IMR-90 (cell line): ENCODE measurements around the gene RTN1. TPM values are rescaled to one million over a fixed set of nuclear protein-coding genes. Genes with fewer than 3 reads are reported as not detected.

ENCODE experiments used
- ATAC-seq: fragments of 200-7000 bp; cut with Tn5 transposase; 2 replicates; pipeline ENCODE4 v1.9.1; 2020; ENCODE audit warnings: low read depth, mild to moderate bottlenecking, moderate library complexity
- BruUV-seq: library from RNA; stranded (reverse); fragments of 400-500 nt; replicated peaks from 2 replicates; lab custom pipeline; 2021; lab: Mats Ljungman, UMichigan
- CTCF ChIA-PET: fragments of 300-600 bp; formaldehyde crosslinking; extraction: SDS; loops from one replicate; lab custom pipeline; 2021; ENCODE audit warnings: antibody characterized with exemption; lab: Yijun Ruan, JAX
- POLR2A ChIA-PET: fragments of 300-600 bp; sonication (Branson Sonifier 250); formaldehyde crosslinking; loops from one replicate; lab custom pipeline; 2022; ENCODE audit warnings: antibody characterized with exemption; ENCODE audit not compliant: unreplicated experiment; lab: Charles Lee
- DNase-seq: peaks from one replicate; pipeline ENCODE4 v3.0.0; 2013
- H2AFZ ChIP-seq: replicated peaks from 2 replicates; pipeline ENCODE3; 2013; ENCODE audit warnings: low read length, mild to moderate bottlenecking; ENCODE audit not compliant: poor library complexity
- H2AK5ac ChIP-seq: 2 replicates; pipeline ENCODE4 v1.6.1; 2013; ENCODE audit warnings: low read depth, low read length, inconsistent platforms
- H2AK9ac ChIP-seq: replicated peaks from 2 replicates; pipeline ENCODE3; 2013; ENCODE audit warnings: mild to moderate bottlenecking, low read depth, low read length, moderate library complexity; ENCODE audit not compliant: poor library complexity
- H2BK120ac ChIP-seq: 2 replicates; pipeline ENCODE4 v1.6.1; 2013; ENCODE audit warnings: low read depth, low read length, inconsistent platforms
- H2BK15ac ChIP-seq: 3 replicates; pipeline ENCODE4 v1.6.1; 2013; ENCODE audit warnings: low read depth, low read length, inconsistent platforms
- H2BK20ac ChIP-seq: 2 replicates; pipeline ENCODE4 v1.6.1; 2013; ENCODE audit warnings: low read depth, mild to moderate bottlenecking, inconsistent platforms, low read length, moderate library complexity
- H2BK5ac ChIP-seq: 2 replicates; pipeline ENCODE4 v1.6.1; 2013; ENCODE audit warnings: mild to moderate bottlenecking, low read depth, low read length, inconsistent platforms; ENCODE audit not compliant: poor library complexity, severe bottlenecking
- H3K14ac ChIP-seq: replicated peaks from 2 replicates; pipeline ENCODE4 v1.6.1; 2013; ENCODE audit warnings: low read depth, low read length, inconsistent platforms
- H3K18ac ChIP-seq: 2 replicates; pipeline ENCODE4 v1.6.1; 2013; ENCODE audit warnings: low read depth, low read length, control low read depth
- H3K23ac ChIP-seq: 2 replicates; pipeline ENCODE4 v1.6.1; 2013; ENCODE audit warnings: low read depth, low read length, inconsistent platforms
- H3K27ac ChIP-seq: 2 replicates; pipeline ENCODE4 v1.5.1; 2013; ENCODE audit warnings: mild to moderate bottlenecking, control low read depth, low read length; ENCODE audit not compliant: insufficient read depth
- H3K27me3 ChIP-seq: 2 replicates; pipeline ENCODE4 v1.6.1; 2013; ENCODE audit warnings: low read length; ENCODE audit not compliant: control insufficient read depth, insufficient read depth
- H3K36me3 ChIP-seq: 2 replicates; pipeline ENCODE4 v1.6.1; 2013; ENCODE audit warnings: low read length, mixed read lengths; ENCODE audit not compliant: control insufficient read depth, insufficient read depth
- H3K4ac ChIP-seq: 2 replicates; pipeline ENCODE4 v1.6.1; 2013; ENCODE audit warnings: low read depth, low read length, inconsistent platforms
- H3K4me1 ChIP-seq: 2 replicates; pipeline ENCODE4 v1.6.1; 2013; ENCODE audit warnings: low read length, mixed read lengths; ENCODE audit not compliant: control insufficient read depth, insufficient read depth
- H3K4me2 ChIP-seq: 2 replicates; pipeline ENCODE4 v1.6.1; 2013; ENCODE audit warnings: low read depth, mild to moderate bottlenecking, control low read depth, low read length, moderate library complexity
- H3K4me3 ChIP-seq: 2 replicates; pipeline ENCODE4 v1.5.1; 2013; ENCODE audit warnings: low read depth, mild to moderate bottlenecking, control low read depth, low read length, moderate library complexity; ENCODE audit not compliant: insufficient read depth
- H3K56ac ChIP-seq: 2 replicates; pipeline ENCODE4 v1.6.1; 2013; ENCODE audit warnings: low read length, inconsistent platforms; ENCODE audit not compliant: insufficient read depth; ENCODE audit errors: extremely low read depth
- H3K79me1 ChIP-seq, 2 experiments: 2 replicates each; pipeline ENCODE4 v1.6.1; 2013; ENCODE audit warnings: low read length in 2 of 2, inconsistent platforms in 1 of 2, low read depth in 1 of 2
- H3K9ac ChIP-seq: 2 replicates; pipeline ENCODE4 v1.6.1; 2013; ENCODE audit warnings: low read depth, low read length, control low read depth
- H3K9me1 ChIP-seq: 2 replicates; pipeline ENCODE4 v1.6.1; 2013; ENCODE audit warnings: low read length, inconsistent platforms; ENCODE audit not compliant: insufficient read depth
- H3K9me3 ChIP-seq: 2 replicates; pipeline ENCODE4 v1.6.1; 2013; ENCODE audit warnings: low read length; ENCODE audit not compliant: control insufficient read depth, insufficient read depth
- H4K20me1 ChIP-seq: 2 replicates; pipeline ENCODE4 v1.6.1; 2013; ENCODE audit warnings: low read length, inconsistent platforms; ENCODE audit not compliant: insufficient read depth
- H4K5ac ChIP-seq: 2 replicates; pipeline ENCODE4 v1.6.1; 2013; ENCODE audit warnings: mild to moderate bottlenecking, low read depth, low read length, control low read depth
- H4K8ac ChIP-seq, 2 experiments: 2 replicates each; pipeline ENCODE4 v1.6.1; 2013; ENCODE audit warnings: low read depth in 2 of 2, low read length in 2 of 2, control low read depth in 1 of 2, inconsistent platforms in 1 of 2
- H4K91ac ChIP-seq: 2 replicates; pipeline ENCODE4 v1.6.1; 2013; ENCODE audit warnings: low read depth, low read length, inconsistent platforms; ENCODE audit not compliant: insufficient read depth
- MAZ ChIP-seq: IDR thresholded peaks from 2 replicates; pipeline ENCODE4 v1.6.1; 2012; ENCODE audit warnings: low read depth, mild to moderate bottlenecking, low read length, improper control_type of control experiment, moderate library complexity, borderline replicate concordance
- RFX5 ChIP-seq: IDR thresholded peaks from 2 replicates; pipeline ENCODE4 v1.8.0; 2012; ENCODE audit warnings: low read depth, mild to moderate bottlenecking, low read length, moderate library complexity
- USF2 ChIP-seq: fragments of 150-350 bp; IDR thresholded peaks from 2 replicates; pipeline ENCODE4 v1.6.1; 2017; ENCODE audit warnings: mild to moderate bottlenecking, antibody characterized with exemption, low read length, low read depth
- WGBS, 2 experiments: methylation state at CpG; one replicate each; pipeline versions ENCODE4 v1.1.5 to v1.1.7; 2013; ENCODE audit warnings: missing lambda C conversion rate in 2 of 2; ENCODE audit not compliant: insufficient read length in 1 of 2; ENCODE audit errors: extremely low coverage in 2 of 2; 5-methylcytosine and 5-hydroxymethylcytosine counted together
- dilution Hi-C: fragments of 300-500 bp; cut with HindIII; formaldehyde crosslinking; loops from one replicate; pipeline ENCODE4 v1.14.3; 2018; ENCODE audit warnings: low sequenced_read_pairs; ENCODE audit not compliant: unreplicated experiment
- in situ Hi-C: fragments of 300-500 bp; cut with MboI; formaldehyde crosslinking; loops from 3 replicates; pipeline ENCODE4 v1.14.3; 2019; ENCODE audit warnings: low sequenced_read_pairs, inconsistent platforms, mixed read lengths
- intact Hi-C: fragments of 100-400 bp; cut with micrococcal nuclease; formaldehyde crosslinking; loops from 2 replicates; pipeline ENCODE4 v1.10.0; 2022
- polyA plus RNA-seq, 3 experiments: library from polyadenylated mRNA; depleted of rRNA; stranded (reverse); fragments of >200 nt; gene quantifications; 2 replicates each; pipeline ENCODE4 v1.2.3, GENCODE V29; 2012; ENCODE audit warnings: low replicate concordance in 1 of 3
- total RNA-seq: library from RNA; depleted of rRNA; stranded (reverse); fragments of >200 nt; gene quantifications from 2 replicates; pipeline ENCODE4 v1.2.3, GENCODE V29; 2012

Gene RTN1
- total and polyA plus RNA-seq, 2 of the 4 experiments (the other 2 are of a cell fraction), result 0.18 to 0.46 TPM

- no peak for TF ChIP-seq USF2
Observed at GRCh38 chr14:59629444-59630287, 240.9 kb downstream of the RTN1 start (continued).

GRCh38 chr14:59627011-59627520, 243.5 kb downstream of the RTN1 start:
- Histone ChIP-seq H3K14ac (no peak overlapping the region), H3K36me3 (no peaks in the 10 kb centered on the region), H4K20me1 (no peaks in the 10 kb centered on the region), H2BK5ac (no peak overlapping the region), H2BK20ac (no peak overlapping the region), H3K4ac (no peak overlapping the region), H2BK120ac (no peak overlapping the region), H3K4me1 (no peaks in the 10 kb centered on the region), H3K27me3 (peaks cover 11% of the 10 kb centered on the region), H3K9me1 (no peaks in the 10 kb centered on the region), H3K4me3 (no peak overlapping the region), H3K9me3 (no peaks in the 10 kb centered on the region), H3K9ac (no peak overlapping the region), H2AK9ac (no peak overlapping the region), H3K4me2 (no peak overlapping the region), H3K79me1 (no peaks in the 10 kb centered on the region), H4K5ac (no peak overlapping the region), H4K8ac (no peak overlapping the region), H2AFZ (no peak overlapping the region), H3K56ac (no peak overlapping the region), H3K18ac (no peak overlapping the region), H3K27ac (no peak overlapping the region), H2BK15ac (no peak overlapping the region), H2AK5ac (no peak overlapping the region), H3K23ac (no peak overlapping the region), H4K91ac (no peak overlapping the region)
- no TSS peak for BruUV-seq
- ATAC-seq (no peak), DNase-seq (no peak)
- no CpG with 5 or more reads among the region's 2 CpGs for WGBS, 2 experiments
- in situ Hi-C loops (no loop called here), intact Hi-C loops (no loop called here), dilution Hi-C loops (no loop called here)
- no peak for TF ChIP-seq RFX5
- TF ChIP-seq MAZ, result no peak
- ChIA-PET CTCF (no interaction called here), POLR2A (no interaction called here)
